GM12878 (cell line): Measurements from ENCODE around the gene PLXNB2. TPM values are rescaled to one million over a fixed set of nuclear protein-coding genes. Genes with fewer than 3 reads are reported as not detected.

ENCODE experiments used
- ATAC-seq: fragments of 200-7000 bp; cut with Tn5 transposase; 3 replicates; pipeline ENCODE4 v1.9.1; 2020; ENCODE audit warnings: mild to moderate bottlenecking, moderate library complexity
- BruUV-seq: library from RNA; stranded (reverse); fragments of 400-500 nt; replicated peaks from 2 replicates; lab custom pipeline; 2021; lab: Mats Ljungman, UMichigan
- CTCF ChIA-PET: fragments of 300-600 bp; sonication (Branson Sonifier 250); formaldehyde crosslinking; extraction: SDS; loops from one replicate; lab custom pipeline; 2021; ENCODE audit warnings: inconsistent platforms; lab: Yijun Ruan, JAX
- POLR2A ChIA-PET: fragments of 350-600 bp; formaldehyde crosslinking; extraction: SDS; loops from one replicate; lab custom pipeline; 2021; ENCODE audit warnings: inconsistent platforms; lab: Charles Lee
- RAD21 ChIA-PET: fragments of 300-600 bp; sonication (Branson Sonifier 250); formaldehyde crosslinking; loops from one replicate; lab custom pipeline; 2023; ENCODE audit warnings: antibody characterized with exemption; ENCODE audit not compliant: unreplicated experiment; lab: Charles Lee
- SMC1A ChIA-PET: fragments of 300-600 bp; sonication (Branson Sonifier 250); formaldehyde crosslinking; loops from one replicate; lab custom pipeline; 2023; ENCODE audit not compliant: unreplicated experiment, uncharacterized antibody; lab: Charles Lee
- DNase-seq: peaks from one replicate; pipeline ENCODE4 v3.0.0-alpha.2; 2011; ENCODE audit warnings: low read depth, low spot score
- FAIRE-seq: peaks from 3 replicates; lab custom pipeline; 2011; peaks lifted over from hg19 to GRCh38; lab: Jason Lieb, UNC
- H2AFZ ChIP-seq: 2 replicates; pipeline ENCODE4 v1.6.0; 2011; ENCODE audit warnings: low read depth, low read length, control low read depth; ENCODE audit not compliant: control insufficient read depth
- H3K27ac ChIP-seq: 2 replicates; pipeline ENCODE4 v1.5.1; 2011; ENCODE audit warnings: control low read depth; ENCODE audit not compliant: control insufficient read depth, insufficient read depth
- H3K27me3 ChIP-seq, 2 experiments: replicated peaks in 1 of 2; 2 replicates each; pipeline versions ENCODE4 v1.6.0 to v1.6.1; 2011; ENCODE audit warnings: low read length in 1 of 2; ENCODE audit not compliant: control insufficient read depth in 2 of 2, insufficient read depth in 2 of 2
- H3K36me3 ChIP-seq, 2 experiments: 2 replicates each; pipeline ENCODE4 v1.5.1; 2011; ENCODE audit warnings: low read length in 1 of 2; ENCODE audit not compliant: control insufficient read depth in 2 of 2, insufficient read depth in 2 of 2
- H3K4me1 ChIP-seq: 2 replicates; pipeline ENCODE4 v1.6.1; 2011; ENCODE audit warnings: mild to moderate bottlenecking, low read length, moderate library complexity, mixed read lengths; ENCODE audit not compliant: control insufficient read depth, insufficient read depth
- H3K4me2 ChIP-seq: 2 replicates; pipeline ENCODE4 v1.6.0; 2011; ENCODE audit warnings: control low read depth; ENCODE audit not compliant: control insufficient read depth, insufficient read depth
- H3K4me3 ChIP-seq: fragments of 200-600 bp; sonication (generic); 2 replicates; pipeline ENCODE4 v1.5.1; 2016
- H3K79me2 ChIP-seq: 2 replicates; pipeline ENCODE4 v1.6.0; 2011; ENCODE audit warnings: low read length; ENCODE audit not compliant: control insufficient read depth, insufficient read depth
- H3K9ac ChIP-seq: 2 replicates; pipeline ENCODE4 v1.8.0; 2011; ENCODE audit warnings: low read length, control low read depth, mixed read lengths; ENCODE audit not compliant: control insufficient read depth, insufficient read depth
- H3K9me3 ChIP-seq: replicated peaks from 3 replicates; pipeline ENCODE4 v1.5.1; 2011; ENCODE audit warnings: mild to moderate bottlenecking, low read length; ENCODE audit not compliant: control insufficient read depth, insufficient read depth
- H4K20me1 ChIP-seq: 2 replicates; pipeline ENCODE4 v1.6.0; 2011; ENCODE audit not compliant: control insufficient read depth, insufficient read depth
- POLR2A ChIP-seq: IDR thresholded peaks from 2 replicates; pipeline ENCODE4 v1.6.1; 2011; ENCODE audit warnings: low read depth, mild to moderate bottlenecking, low read length
- USF1 ChIP-seq: IDR thresholded peaks from 2 replicates; pipeline ENCODE4 v1.6.1; 2011; ENCODE audit warnings: borderline replicate concordance, low read depth, mild to moderate bottlenecking, moderate library complexity, mixed read lengths, low read length; ENCODE audit not compliant: insufficient read depth; ENCODE audit errors: extremely low read length
- WGBS: methylation state at CpG from one replicate; pipeline ENCODE4 v1.1.6; 2016; ENCODE audit warnings: low lambda C conversion rate; ENCODE audit not compliant: insufficient replicate concordance, insufficient coverage; ENCODE audit errors: missing lambda C conversion rate; 5-methylcytosine and 5-hydroxymethylcytosine counted together
- in situ Hi-C: fragments of 300-500 bp; cut with MboI; formaldehyde crosslinking; loops from 9 replicates; pipeline ENCODE4 v1.14.3; 2018; ENCODE audit warnings: mixed read lengths
- intact Hi-C: fragments of 100-400 bp; cut with micrococcal nuclease; formaldehyde crosslinking; loops from one replicate; pipeline ENCODE4 v1.14.2; 2022; ENCODE audit not compliant: unreplicated experiment
- polyA plus RNA-seq, 11 experiments: library from polyadenylated mRNA; depleted of rRNA in 4 of 11; unstranded in 6 of 11; stranded (reverse) in 5 of 11; fragments of >200 nt; fragmentation: Nextera tagmentation in 4 of 11; fragmentation: Illumina TruSeq in 1 of 11; extraction: Ambion mirVana in 4 of 11; extraction: Trizol in 1 of 11; gene quantifications; 1 replicate in 1 of 11; 2 replicates in 10 of 11; pipeline versions ENCODE4 v1.2.1 to v1.2.3, GENCODE V29; 2011 to 2016; ENCODE audit warnings: inconsistent platforms in 2 of 11, missing spikeins in 2 of 11, low read depth in 1 of 11
- total RNA-seq, 4 experiments: library from RNA; depleted of rRNA in 3 of 4; stranded (reverse); fragments of >200 nt in 3 of 4; fragmentation: Illumina TruSeq in 1 of 4; extraction: Trizol in 1 of 4; gene quantifications; 2 replicates each; pipeline versions ENCODE4 v1.2.1 to v1.2.3, GENCODE V29; 2013 to 2021

The PLXNB2 gene
- total and polyA plus RNA-seq, 10 of the 15 experiments (the other 5 are each of a cell fraction or from before 2014, with no cell fraction given) = 0.68 to 134 (median 41.9) TPM

GRCh38 chr22:50300620-50301257 lies 6.7 kb downstream of the PLXNB2 start:
- WGBS = 94% methylated on average over 10 of the region's 14 CpGs
- H3K27me3 ChIP-seq = no peaks in the 10 kb centered on the region
- CTCF ChIA-PET = interaction anchor here (1.1 to 1.9 kb wide), 2 partner anchors 22 to 34 kb away, joined by 3 to 4 read pairs; no protein-coding TSS in a partner anchor
- no peak overlapping the region; the same call in 1 of the 2 replicates for H3K9ac ChIP-seq
- SMC1A ChIA-PET = interaction anchor here (1.9 kb wide), 1 partner anchor 14 kb away, joined by 6 read pairs; no protein-coding TSS in a partner anchor
- H4K20me1 ChIP-seq = peaks cover 4% of the 10 kb centered on the region
- H2AFZ ChIP-seq = no peak overlapping the region
- peaks cover 82% of the 10 kb centered on the region for H3K79me2 ChIP-seq
- BruUV-seq = no TSS peak
- no peaks in the 10 kb centered on the region for H3K9me3 ChIP-seq
- POLR2A ChIA-PET = interaction anchor here (2.3 kb wide), 1 partner anchor 50 kb away, joined by 6 read pairs; the partner anchor contains the start of gene HDAC10
- no peak for TF ChIP-seq USF1
- 0 out of 2 replicates have a peak, but pooled peaks have one; percentile 9 for TF ChIP-seq POLR2A
- H3K4me2 ChIP-seq = peak overlapping the region; percentile 33; the same call in 1 of the 2 replicates
- in situ Hi-C loops = no loop called here
- intact Hi-C loops = no loop called here
- no peak for FAIRE-seq
- peaks cover 2 to 3% of the 10 kb centered on the region in 2 experiments; a peak in 2 of 4 replicates for H3K36me3 ChIP-seq
- no peak overlapping the region for H3K27ac ChIP-seq
- no peak for DNase-seq
- RAD21 ChIA-PET = no interaction called here
- no peak overlapping the region for H3K4me3 ChIP-seq
- peaks cover 47% of the 10 kb centered on the region for H3K4me1 ChIP-seq
- no peak for ATAC-seq
